Fibroblast of skin of scalp (primary cell): ENCODE data around the gene ATOH8.
A peak's percentile ranks its signal among the peaks of the same experiment; 100 is the strongest.

Experiments
- DNase-seq: peaks from one replicate; pipeline ENCODE4 v3.0.0-alpha.2; 2013

ATOH8 gene

DNA sequence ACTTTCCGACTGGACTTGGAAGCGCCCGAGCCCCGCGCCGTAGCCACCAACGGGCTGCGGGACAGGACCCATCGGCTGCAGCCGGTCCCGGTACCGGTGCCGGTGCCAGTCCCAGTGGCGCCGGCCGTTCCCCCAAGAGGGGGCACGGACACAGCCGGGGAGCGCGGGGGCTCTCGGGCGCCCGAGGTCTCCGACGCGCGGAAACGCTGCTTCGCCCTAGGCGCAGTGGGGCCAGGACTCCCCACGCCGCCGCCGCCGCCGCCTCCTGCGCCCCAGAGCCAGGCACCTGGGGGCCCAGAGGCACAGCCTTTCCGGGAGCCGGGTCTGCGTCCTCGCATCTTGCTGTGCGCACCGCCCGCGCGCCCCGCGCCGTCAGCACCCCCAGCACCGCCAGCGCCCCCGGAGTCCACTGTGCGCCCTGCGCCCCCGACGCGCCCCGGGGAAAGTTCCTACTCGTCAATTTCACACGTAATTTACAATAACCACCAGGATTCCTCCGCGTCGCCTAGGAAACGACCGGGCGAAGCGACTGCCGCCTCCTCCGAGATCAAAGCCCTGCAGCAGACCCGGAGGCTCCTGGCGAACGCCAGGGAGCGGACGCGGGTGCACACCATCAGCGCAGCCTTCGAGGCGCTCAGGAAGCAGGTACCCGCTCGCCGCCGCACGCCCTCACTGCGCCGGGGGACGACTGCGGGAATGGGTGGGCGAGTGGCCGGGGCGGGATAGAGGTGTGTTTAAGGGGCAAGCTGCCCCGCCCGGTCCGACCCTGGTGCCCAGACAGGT lies 713 bp downstream of the ATOH8 start:
- peak; percentile 51 for DNase-seq

DNA sequence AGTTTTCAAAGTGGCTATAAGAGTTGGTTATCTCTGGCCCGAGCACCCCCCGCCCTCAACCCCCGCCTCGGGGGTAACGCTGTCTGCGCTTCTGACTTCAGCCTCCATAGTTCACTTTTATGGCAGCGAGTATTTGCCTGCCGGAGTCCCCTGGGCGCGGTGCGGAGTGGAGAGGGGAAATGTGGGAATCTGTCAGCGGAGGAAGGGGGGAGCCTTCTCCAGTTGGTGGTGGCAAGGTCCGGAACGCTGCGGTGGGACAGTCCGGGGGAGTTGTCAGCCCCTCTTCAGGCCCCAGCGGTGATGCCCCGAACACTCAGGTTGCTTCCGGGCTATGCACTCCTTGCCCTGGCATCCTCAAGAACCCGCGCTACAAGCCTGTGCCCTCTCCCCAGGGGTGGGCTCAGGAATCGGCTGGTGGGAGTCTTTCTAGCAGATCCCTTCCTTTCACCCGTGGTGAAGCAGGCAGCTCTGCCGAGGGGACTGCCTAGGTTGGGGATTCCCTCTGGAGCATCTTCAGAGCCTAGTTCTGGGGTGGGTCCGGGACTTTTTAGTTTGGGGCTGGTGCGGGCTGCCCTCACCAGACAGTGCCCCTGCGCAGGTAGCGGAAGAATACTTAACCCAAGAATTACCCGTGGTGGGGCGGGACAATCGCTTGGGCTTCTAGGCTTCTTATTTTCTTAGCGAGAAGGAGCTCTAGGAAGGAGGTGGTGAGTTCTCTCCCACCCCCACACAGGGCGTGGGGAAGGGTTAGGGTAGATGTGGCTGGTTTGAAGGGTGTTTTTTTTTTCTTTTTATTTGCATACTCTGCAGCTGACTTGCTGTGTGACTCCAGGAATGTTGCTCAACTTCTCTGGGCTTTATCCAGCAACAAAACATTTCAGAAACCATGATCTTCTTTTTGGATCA lies 1.6 kb downstream of the ATOH8 start:
- DNase-seq, result no peak

GRCh38 chr2:85756195-85756594 lies 2.4 kb downstream of the ATOH8 start:
- DNase-seq, result no peak

DNA sequence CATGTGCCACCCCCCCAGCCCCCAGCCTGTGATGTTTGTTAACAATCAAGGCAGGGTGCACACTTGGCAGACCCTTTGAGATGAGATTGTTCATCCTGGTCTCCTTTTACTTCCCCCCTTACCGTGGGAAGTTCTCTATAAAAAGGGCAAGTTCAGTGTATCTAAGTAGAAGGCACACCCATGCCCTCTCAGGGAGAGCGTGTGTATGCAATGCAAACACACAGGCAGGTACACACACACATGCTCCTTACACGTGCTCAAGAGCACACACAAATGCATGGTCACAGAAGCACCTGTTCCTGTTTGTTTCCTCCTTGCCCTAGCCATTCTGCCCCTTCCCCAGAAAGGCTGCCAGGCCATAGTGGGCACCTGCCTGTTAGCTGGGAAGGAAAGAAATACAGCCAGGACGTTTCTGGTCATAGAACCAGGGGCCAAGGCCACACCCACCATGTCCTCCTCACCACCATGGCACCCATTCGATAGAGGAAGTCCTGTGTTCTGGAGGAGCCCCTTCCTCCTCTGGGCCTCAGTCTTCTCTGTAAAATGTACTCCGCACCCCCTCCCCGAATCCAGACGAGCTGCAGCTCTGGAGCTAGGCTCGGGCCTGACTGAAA lies 3.1 kb downstream of the ATOH8 start:
- no peak for DNase-seq

GRCh38 chr2:85757860-85758259 lies 4.1 kb downstream of the ATOH8 start:
- DNase-seq, result no peak

DNA sequence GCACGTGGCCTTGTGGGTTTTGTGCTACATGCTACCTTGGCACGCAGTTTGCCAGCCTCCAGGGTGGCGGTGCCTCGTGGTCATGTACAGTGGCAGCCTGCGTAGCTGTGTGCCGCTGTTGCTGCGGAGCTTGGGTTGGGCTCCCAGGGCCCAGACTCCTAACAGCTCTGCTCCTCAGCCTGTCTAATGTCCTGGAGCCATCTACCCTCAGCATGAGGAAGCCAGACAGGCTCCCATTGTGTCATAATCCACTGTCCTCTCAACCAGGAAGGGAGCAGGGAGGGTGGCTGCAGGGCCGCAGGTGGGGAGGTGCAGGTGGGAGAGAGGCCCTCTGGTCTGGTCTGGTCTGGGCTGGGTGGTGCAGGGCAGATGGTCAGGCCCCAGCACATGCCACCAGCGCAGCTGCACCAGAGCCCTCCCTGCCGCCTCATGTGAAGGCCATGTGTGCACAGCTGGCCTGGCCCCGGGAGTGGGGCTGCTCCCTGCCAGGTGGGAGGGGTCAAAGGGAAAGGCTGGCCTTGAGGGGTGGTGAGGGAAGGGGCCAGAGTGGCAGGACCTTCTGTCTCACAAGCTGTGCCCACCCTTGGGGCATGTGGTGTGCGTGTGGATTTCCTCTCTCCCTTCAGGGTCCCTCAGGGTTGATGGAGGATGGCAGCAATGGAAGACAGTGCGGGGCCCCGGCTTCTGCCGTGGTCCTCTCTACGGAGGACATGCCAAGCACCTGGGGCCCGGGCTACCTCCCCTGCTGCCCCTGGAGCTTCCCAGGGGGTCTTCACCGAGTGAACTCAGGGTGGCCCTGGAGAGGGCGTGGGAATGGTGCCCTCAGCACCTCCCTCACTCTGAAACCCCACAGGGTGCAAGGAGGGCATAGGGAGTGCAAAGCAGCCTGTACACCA lies 4.8 kb downstream of the ATOH8 start:
- no peak for DNase-seq

DNA sequence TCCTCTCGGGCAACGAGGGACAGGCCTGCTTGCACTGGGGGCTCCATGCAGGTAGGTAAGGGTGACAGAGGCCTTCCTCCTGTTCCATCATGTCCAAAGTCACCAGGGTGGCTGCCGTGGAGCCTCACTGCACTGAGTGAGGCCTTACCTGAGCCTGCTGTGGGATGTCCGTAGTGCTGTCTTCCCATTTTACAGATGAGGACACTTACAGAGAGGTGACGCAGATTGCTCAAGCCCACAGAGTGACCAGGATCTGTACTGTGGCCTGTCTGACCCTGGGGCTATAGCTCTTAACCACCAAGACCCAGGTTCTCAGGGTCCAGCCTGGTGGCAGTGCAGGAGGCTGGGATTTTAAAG lies 5.4 kb downstream of the ATOH8 start:
- no peak for DNase-seq

DNA sequence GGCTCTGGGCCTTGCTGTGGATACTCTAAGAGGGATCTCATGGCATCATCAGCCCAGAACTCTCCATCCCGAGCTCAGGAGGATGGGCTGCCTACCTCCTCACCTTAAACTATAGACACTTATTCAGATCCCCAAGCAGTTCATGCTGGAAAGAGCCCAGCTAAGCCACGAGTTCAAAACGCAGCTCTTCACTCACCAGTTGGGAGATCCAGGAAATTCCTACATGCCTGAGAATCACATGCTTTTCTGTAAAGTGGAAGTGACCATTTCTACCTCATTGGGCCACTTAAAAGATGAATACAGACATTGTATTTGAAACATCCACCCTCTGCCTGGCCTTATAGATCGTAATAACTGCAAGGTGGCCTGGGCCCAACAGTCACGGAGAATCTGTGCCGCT lies 6.6 kb downstream of the ATOH8 start:
- no peak for DNase-seq

DNA sequence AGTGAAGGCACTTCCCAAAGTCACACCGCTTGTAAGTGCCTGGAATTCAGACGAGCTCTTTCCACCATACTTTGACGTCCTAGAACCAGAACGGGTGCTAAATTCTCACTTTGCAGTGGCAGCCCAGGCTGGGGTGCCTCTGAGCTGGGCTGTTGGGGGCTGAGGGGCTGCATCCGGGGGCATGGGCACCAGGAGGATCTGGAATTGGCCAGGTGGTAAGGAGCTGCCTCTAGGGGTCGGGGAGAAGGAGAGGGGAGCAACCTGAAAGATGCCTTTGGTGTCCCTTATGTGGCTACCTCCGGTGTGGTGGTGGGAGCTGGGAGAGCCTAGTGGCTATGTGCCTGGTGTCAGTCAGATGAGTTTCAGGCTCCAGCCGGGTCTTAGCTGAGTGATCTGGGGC lies 7.1 kb downstream of the ATOH8 start:
- no peak for DNase-seq

GRCh38 chr2:85761512-85761944 lies 7.7 kb downstream of the ATOH8 start:
- no peak for DNase-seq

GRCh38 chr2:85761946-85762345 lies 8.2 kb downstream of the ATOH8 start:
- DNase-seq, result no peak

DNA sequence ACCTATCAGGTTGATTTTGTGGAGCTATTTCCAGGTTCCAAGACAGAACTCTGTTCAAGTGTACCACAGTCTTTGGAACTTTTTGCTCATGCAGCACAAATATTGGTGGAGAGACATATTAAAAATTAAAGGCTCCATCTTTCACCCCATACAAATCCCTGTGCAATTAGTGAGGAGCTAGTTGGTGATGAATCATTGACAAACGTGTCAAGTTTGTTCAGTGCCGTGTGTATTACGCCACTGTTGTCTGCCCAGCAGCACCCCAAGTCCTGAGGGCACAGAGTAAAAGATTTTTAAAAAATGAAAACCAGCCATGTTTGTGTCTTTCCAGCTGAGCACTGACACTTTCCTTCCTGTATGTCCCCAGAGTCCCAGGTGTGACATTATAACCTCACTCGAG lies 9.3 kb downstream of the ATOH8 start:
- DNase-seq, result no peak

- DNase-seq, result no peak
These were observed 10.0 kb downstream of the ATOH8 start for GRCh38 chr2:85763831-85764230.

DNA sequence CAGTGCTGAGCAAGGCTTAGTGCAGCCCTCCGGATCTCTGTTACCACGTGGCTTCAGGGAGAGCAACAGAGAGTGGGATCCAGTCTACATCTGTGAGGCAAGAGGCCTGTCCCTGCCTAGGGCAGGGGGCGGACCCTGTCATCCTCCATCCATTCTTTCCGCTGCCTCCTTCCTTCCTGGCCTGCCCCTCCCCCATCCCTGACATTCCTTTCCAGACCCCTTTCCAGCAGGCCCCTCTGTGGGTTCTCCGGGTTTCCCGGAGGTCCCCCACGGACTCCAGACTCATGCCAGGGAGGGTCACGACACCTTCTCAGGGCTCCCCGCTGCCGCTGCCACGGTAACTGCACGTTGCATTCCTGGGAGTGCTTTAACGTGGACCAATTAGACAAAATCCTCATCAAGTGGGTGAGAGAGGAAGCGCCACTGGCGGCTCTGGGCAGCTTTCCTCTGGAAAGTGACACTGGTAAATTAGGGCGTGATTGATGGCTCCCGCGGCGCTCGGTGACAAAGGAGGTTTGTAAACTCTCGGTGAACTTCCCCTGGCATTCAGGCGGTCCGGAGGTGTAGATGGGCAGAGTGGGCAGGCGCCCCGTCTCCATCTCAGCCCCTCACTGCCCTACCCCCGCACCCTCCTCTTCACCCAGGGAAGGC lies 11.4 kb downstream of the ATOH8 start:
- no peak for DNase-seq

GRCh38 chr2:85766229-85766628 lies 12.4 kb downstream of the ATOH8 start:
- DNase-seq, result no peak

DNA sequence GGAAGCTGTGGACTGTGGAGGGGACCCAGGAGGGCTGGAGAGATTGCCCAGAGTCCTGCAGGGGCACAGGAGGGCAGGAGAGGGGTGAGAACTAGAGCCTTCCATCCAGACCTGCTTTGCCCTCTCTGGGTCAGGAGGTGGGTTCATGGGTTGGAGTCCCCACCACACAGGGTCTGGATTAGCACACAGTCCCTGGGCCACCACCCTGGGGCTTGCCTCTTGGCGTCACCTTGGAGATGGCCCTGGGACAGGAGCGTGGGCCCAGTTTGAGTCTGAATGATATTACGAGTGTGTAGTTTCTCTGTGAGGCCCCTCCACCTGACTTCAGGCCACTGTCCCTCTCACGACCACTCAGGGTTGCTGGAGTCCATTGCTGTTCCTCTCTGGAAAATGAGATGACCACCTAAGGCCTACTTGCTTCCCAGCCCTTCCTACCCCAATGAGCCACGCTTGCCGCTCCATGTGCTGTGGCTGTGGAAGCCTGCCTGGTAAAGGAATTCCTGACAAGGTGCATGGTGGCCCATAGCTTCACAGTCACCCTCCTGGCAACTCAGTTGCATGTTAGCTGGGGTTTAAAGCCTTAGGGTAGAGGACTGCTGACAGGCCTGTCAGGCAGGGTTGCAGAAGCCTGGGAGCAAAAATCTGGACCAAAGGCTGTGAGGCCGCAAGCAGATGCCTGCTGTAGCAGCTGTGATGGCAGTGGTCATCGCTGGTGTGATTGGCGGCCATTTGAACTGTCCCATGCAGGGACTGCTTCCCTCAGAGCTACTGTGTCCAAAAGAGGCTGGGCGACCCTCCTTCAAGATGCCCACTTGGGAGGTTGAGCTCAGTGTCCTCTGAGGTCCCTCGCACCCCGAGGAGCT lies 14.2 kb downstream of the ATOH8 start:
- DNase-seq, result no peak

GRCh38 chr2:85768713-85769112 lies 14.9 kb downstream of the ATOH8 start:
- peak; percentile 43 for DNase-seq

DNA sequence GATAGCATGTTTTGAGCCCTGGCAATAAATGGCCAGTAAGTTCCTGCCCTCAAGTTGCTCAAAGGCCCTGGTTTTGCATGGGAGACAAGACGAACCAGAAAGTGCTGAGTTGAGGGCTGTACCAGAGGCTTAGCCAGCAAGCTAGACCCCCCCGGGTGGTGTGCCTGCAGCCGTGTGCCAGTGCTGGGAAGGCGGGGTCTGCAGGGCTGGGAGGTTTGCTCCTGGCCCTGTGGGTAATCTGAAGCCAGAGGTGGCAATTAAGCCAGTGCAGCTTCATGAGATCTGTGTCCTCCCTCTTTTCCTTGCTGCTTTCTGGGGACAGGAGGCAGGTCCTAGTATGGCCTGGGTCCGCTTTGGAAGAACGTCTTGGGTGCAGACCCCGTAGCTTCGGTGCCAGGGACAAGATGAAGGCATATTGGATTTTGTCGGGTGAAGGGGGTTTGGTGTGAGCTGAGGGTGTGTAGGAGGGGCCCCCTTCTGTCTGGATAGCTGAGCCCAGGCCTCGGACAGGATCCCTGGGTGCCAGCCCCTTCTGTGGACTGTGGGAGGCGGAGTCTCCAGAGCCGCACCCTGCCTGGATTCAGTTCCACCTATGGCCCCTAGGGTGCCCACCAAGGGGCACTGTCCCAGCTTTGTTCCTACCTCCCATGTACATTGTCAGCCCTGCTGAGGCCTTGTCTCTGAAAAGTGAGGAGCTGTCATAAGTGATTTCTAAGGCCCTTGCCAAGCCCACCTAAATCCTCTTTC lies 15.6 kb downstream of the ATOH8 start:
- no peak for DNase-seq

GRCh38 chr2:85769983-85770362 lies 16.2 kb downstream of the ATOH8 start:
- DNase-seq, result no peak

DNA sequence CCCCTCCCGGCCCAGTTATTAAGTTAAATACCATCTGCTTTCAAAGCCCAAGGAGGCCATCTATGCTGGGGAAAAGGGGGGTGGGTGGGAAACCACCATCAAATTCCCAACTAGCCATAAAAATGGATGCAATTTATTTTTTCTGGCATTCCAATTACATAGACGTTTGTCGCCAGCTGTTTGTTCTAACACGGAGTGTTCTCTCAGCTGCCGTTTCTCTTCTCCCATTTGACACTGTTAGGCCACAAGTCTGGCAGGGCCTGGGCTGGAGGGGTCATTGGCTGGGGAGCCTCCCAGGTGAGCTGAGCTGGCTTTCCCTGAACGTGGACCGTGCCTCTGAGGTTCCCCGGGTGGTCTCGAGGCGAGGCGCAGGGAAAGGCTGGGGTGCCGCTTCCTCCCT lies 16.6 kb downstream of the ATOH8 start:
- DNase-seq, result peak; percentile 81
